Esophagus muscularis mucosa (tissue), 4 donors: ENCODE results near the gene SCFD2. TPM values are rescaled to one million over a fixed set of nuclear protein-coding genes. Genes with fewer than 3 reads are reported as not detected.

Experiments
- DNase-seq: peaks from one replicate; pipeline ENCODE4 v3.0.0-alpha.2; 2017; ENCODE audit errors: extremely low spot score
- H3K27ac ChIP-seq, 4 donors: fragments of 200-600 bp; sonication (generic); replicated peaks in 1 of 4; 1 replicate in 3 of 4; 2 replicates in 1 of 4; pipeline ENCODE4 v1.5.1; 2016 to 2019; ENCODE audit warnings: mild to moderate bottlenecking in 1 of 4
- H3K27me3 ChIP-seq, 4 donors: fragments of 200-600 bp; sonication (generic); one replicate each; pipeline versions ENCODE4 v1.5.1 to v1.6.0; 2016 to 2019
- H3K36me3 ChIP-seq, 4 donors: fragments of 200-600 bp; sonication (generic); one replicate each; pipeline ENCODE4 v1.5.1; 2016 to 2019
- H3K4me1 ChIP-seq, 4 donors: fragments of 200-600 bp; sonication (generic); one replicate each; pipeline ENCODE4 v1.5.1; 2016 to 2019
- H3K4me3 ChIP-seq, 4 donors: fragments of 200-600 bp; sonication (generic); 1 replicate in 2 of 4; 2 replicates in 2 of 4; pipeline ENCODE4 v1.5.1; 2016 to 2019; ENCODE audit warnings: mild to moderate bottlenecking in 4 of 4, moderate library complexity in 1 of 4
- H3K9me3 ChIP-seq, 4 donors: fragments of 200-600 bp; sonication (generic); 1 replicate in 3 of 4; 2 replicates in 1 of 4; pipeline ENCODE4 v1.5.1; 2016 to 2019
- CTCF ChIP-seq, 3 experiments: fragments of 200-600 bp in 2 of 3; fragments of 450-650 bp in 1 of 3; sonication (generic) in 2 of 3; IDR thresholded peaks; one replicate each; pipeline ENCODE4 v1.5.1; 2017 to 2019; ENCODE audit warnings: antibody characterized with exemption in 3 of 3, mild to moderate bottlenecking in 2 of 3, moderate library complexity in 1 of 3
- EP300 ChIP-seq: sonication (generic); formaldehyde crosslinking; IDR thresholded peaks from one replicate; pipeline ENCODE4 v1.6.1; 2017; ENCODE audit warnings: antibody characterized with exemption
- POLR2A ChIP-seq: fragments of 450-650 bp; IDR thresholded peaks from one replicate; pipeline ENCODE4 v1.6.1; 2017; ENCODE audit warnings: antibody characterized with exemption, moderate library complexity, mild to moderate bottlenecking, low read depth
- POLR2AphosphoS5 ChIP-seq, 2 donors: sonication (generic); formaldehyde crosslinking; IDR thresholded peaks; one replicate each; pipeline ENCODE4 v1.6.1; 2017; ENCODE audit warnings: antibody characterized with exemption in 2 of 2
- WGBS: methylation state at CpG from one replicate; pipeline ENCODE4 v1.1.5; 2018; 5-methylcytosine and 5-hydroxymethylcytosine counted together
- intact Hi-C: fragments of 100-400 bp; cut with DNase I; formaldehyde crosslinking; loops from one replicate; pipeline ENCODE4 v1.15.1; 2023
- total RNA-seq, 4 donors: library from RNA; depleted of rRNA; stranded (reverse); fragments of >200 nt; gene quantifications; one replicate each; pipeline versions ENCODE4 v1.1.0 to v1.2.1, GENCODE V29; 2016

The SCFD2 gene
- total RNA-seq, 4 donors from 2014 or later: 10.0 to 15.7 (median 12.7) TPM

GRCh38 chr4:52880994-52881393, 484.9 kb downstream of the SCFD2 start:
- DNase-seq: no peak
- Histone ChIP-seq H3K4me3 (no peak overlapping the region), H3K27me3 (no peaks in the 10 kb centered on the region), H3K27ac (no peak overlapping the region), H3K9me3 (no peaks in the 10 kb centered on the region), H3K4me1 (no peaks in the 10 kb centered on the region), H3K36me3 (peaks cover 0 to 13% (median 0%) of the 10 kb centered on the region in 4 donors)
- no peak for TF ChIP-seq POLR2A
- no peak for TF ChIP-seq EP300
- no peak for TF ChIP-seq CTCF (IDR thresholded peaks at IDR 0.05)
- TF ChIP-seq POLR2AphosphoS5 (IDR thresholded peaks at IDR 0.05): no peak
- intact Hi-C loops: no loop called here
- WGBS: 85% methylated on average over 1 of the region's 1 CpG

- H3K27me3 ChIP-seq: no peaks in the 10 kb centered on the region
- no peak for DNase-seq
- no peaks in the 10 kb centered on the region for H3K9me3 ChIP-seq
- TF ChIP-seq POLR2AphosphoS5 (IDR thresholded peaks at IDR 0.05) (no peak), EP300 (no peak), POLR2A (no peak), CTCF (IDR thresholded peaks at IDR 0.05) (no peak)
- intact Hi-C loops: no loop called here
- no peaks in the 10 kb centered on the region for H3K4me1 ChIP-seq
- 88% methylated on average over 3 of the region's 3 CpGs for WGBS
- H3K27ac ChIP-seq: no peak overlapping the region
- H3K36me3 ChIP-seq: peaks cover 0 to 7% (median 0%) of the 10 kb centered on the region in 4 donors
- H3K4me3 ChIP-seq: no peak overlapping the region
These were observed 486.4 kb downstream of the SCFD2 start for GRCh38 chr4:52879471-52879870.

GRCh38 chr4:52877694-52878093, 488.2 kb downstream of the SCFD2 start:
- intact Hi-C loops: no loop called here

GRCh38 chr4:52877036-52877435, 488.8 kb downstream of the SCFD2 start:
- 72% methylated on average over 2 of the region's 2 CpGs for WGBS
- H3K9me3 ChIP-seq: no peaks in the 10 kb centered on the region
- intact Hi-C loops: no loop called here
- H3K36me3 ChIP-seq: peaks cover 0 to 10% (median 0%) of the 10 kb centered on the region in 4 donors
- DNase-seq: no peak
- no peak for TF ChIP-seq CTCF (IDR thresholded peaks at IDR 0.05)
- no peak for TF ChIP-seq POLR2AphosphoS5 (IDR thresholded peaks at IDR 0.05)
- TF ChIP-seq POLR2A: no peak
- TF ChIP-seq EP300: no peak
- no peak overlapping the region for H3K27ac ChIP-seq
- no peak overlapping the region for H3K4me3 ChIP-seq
- H3K27me3 ChIP-seq: no peaks in the 10 kb centered on the region
- no peaks in the 10 kb centered on the region for H3K4me1 ChIP-seq

More at GRCh38 chr4:52877694-52878093, 488.2 kb downstream of the SCFD2 start:
- Histone ChIP-seq H3K9me3 (no peaks in the 10 kb centered on the region), H3K4me1 (no peaks in the 10 kb centered on the region), H3K4me3 (no peak overlapping the region), H3K36me3 (peaks cover 0 to 6% (median 0%) of the 10 kb centered on the region in 4 donors), H3K27ac (no peak overlapping the region), H3K27me3 (no peaks in the 10 kb centered on the region)
- no peak for DNase-seq
- WGBS: 95% methylated on average over 6 of the region's 6 CpGs
- no peak for TF ChIP-seq EP300
- no peak for TF ChIP-seq POLR2AphosphoS5 (IDR thresholded peaks at IDR 0.05)
- TF ChIP-seq CTCF (IDR thresholded peaks at IDR 0.05): no peak
- no peak for TF ChIP-seq POLR2A

GRCh38 chr4:52876069-52876468, 489.8 kb downstream of the SCFD2 start:
- no peak overlapping the region for H3K4me3 ChIP-seq
- 89% methylated on average over 4 of the region's 4 CpGs for WGBS
- H3K27ac ChIP-seq: no peak overlapping the region
- intact Hi-C loops: no loop called here
- no peaks in the 10 kb centered on the region for H3K27me3 ChIP-seq
- no peak for TF ChIP-seq POLR2AphosphoS5 (IDR thresholded peaks at IDR 0.05)
- no peak for TF ChIP-seq EP300
- no peak for TF ChIP-seq POLR2A
- no peak for TF ChIP-seq CTCF (IDR thresholded peaks at IDR 0.05)
- DNase-seq: no peak
- H3K36me3 ChIP-seq: peaks cover 0 to 10% (median 0%) of the 10 kb centered on the region in 4 donors
- no peaks in the 10 kb centered on the region for H3K4me1 ChIP-seq
- no peaks in the 10 kb centered on the region for H3K9me3 ChIP-seq
